Lung (tissue), 12 donors: ENCODE results near the gene HOATZ. TPM values are rescaled to one million over a fixed set of nuclear protein-coding genes. Genes with fewer than 3 reads are reported as not detected.

Source experiments
- ATAC-seq: fragments of 200-7000 bp; cut with Tn5 transposase; one replicate; pipeline ENCODE4 v1.9.1; 2020; ENCODE audit warnings: moderate number of reproducible peaks; ENCODE audit not compliant: insufficient read depth, low FRiP score
- DNase-seq, 3 donors: peaks; one replicate each; pipeline ENCODE4 v3.0.0-alpha.2; 2013 to 2017
- H3K27ac ChIP-seq, 2 donors: one replicate each; pipeline ENCODE4 v1.5.1; 2013; ENCODE audit warnings: mild to moderate bottlenecking in 2 of 2, moderate library complexity in 2 of 2, control low read depth in 1 of 2, inconsistent platforms in 1 of 2, low read depth in 1 of 2, low read length in 1 of 2
- H3K27me3 ChIP-seq, 3 donors: one replicate each; pipeline ENCODE4 v1.5.1; 2013; ENCODE audit warnings: low read length in 2 of 3; ENCODE audit not compliant: control insufficient read depth in 3 of 3, insufficient read depth in 3 of 3
- H3K36me3 ChIP-seq, 4 donors: one replicate each; pipeline ENCODE4 v1.5.1; 2013; ENCODE audit warnings: low read length in 4 of 4, mild to moderate bottlenecking in 1 of 4, moderate library complexity in 1 of 4; ENCODE audit not compliant: control insufficient read depth in 4 of 4, insufficient read depth in 4 of 4
- H3K4me1 ChIP-seq, 5 donors: one replicate each; pipeline ENCODE4 v1.5.1; 2013; ENCODE audit warnings: low read length in 5 of 5, mild to moderate bottlenecking in 2 of 5, moderate library complexity in 1 of 5; ENCODE audit not compliant: control insufficient read depth in 5 of 5, insufficient read depth in 5 of 5
- H3K4me3 ChIP-seq: one replicate; pipeline ENCODE4 v1.5.1; 2013; ENCODE audit warnings: mild to moderate bottlenecking, control low read depth, moderate library complexity
- H3K9ac ChIP-seq, 2 donors: one replicate each; pipeline ENCODE4 v1.5.1; 2013; ENCODE audit warnings: low read length in 2 of 2, control low read depth in 1 of 2; ENCODE audit not compliant: insufficient read depth in 1 of 2
- H3K9me3 ChIP-seq, 4 donors: one replicate each; pipeline ENCODE4 v1.5.1; 2013; ENCODE audit warnings: low read length in 3 of 4, mild to moderate bottlenecking in 1 of 4, moderate library complexity in 1 of 4; ENCODE audit not compliant: control insufficient read depth in 4 of 4, insufficient read depth in 3 of 4
- WGBS, 2 donors: extraction: QIAGEN DNeasy Blood & Tissue Kit; methylation state at CpG; one replicate each; pipeline ENCODE4 v1.1.7; 2013; 5-methylcytosine and 5-hydroxymethylcytosine counted together
- polyA plus RNA-seq, 2 donors: library from polyadenylated mRNA; stranded (reverse); fragments of 200-250 nt; gene quantifications; one replicate each; pipeline ENCODE4 v1.2.1, GENCODE V29; 2013
- total RNA-seq, 2 donors: library from RNA; depleted of rRNA in 1 of 2; stranded (reverse); fragments of >200 nt in 1 of 2; gene quantifications; one replicate each; pipeline ENCODE4 v1.2.1, GENCODE V29; 2014 to 2021
- TF ChIP-seq, protein P1 (sequence below): IDR thresholded peaks from 2 replicates; pipeline ENCODE4 v1.5.1; 2012; ENCODE audit warnings: mild to moderate bottlenecking; ENCODE audit errors: control extremely low read depth, extremely low read depth
- donor health status: control.
- donor health status: control.
- donor health status: Bipolar disorder and iron deficiency.
- donor health status: healthy.
- donor health status: DM: yes; HTN: yes; CAD: no.

HOATZ gene
- total and polyA plus RNA-seq, 4 donors: 23.6 to 42.9 (median 29.0) TPM

DNA sequence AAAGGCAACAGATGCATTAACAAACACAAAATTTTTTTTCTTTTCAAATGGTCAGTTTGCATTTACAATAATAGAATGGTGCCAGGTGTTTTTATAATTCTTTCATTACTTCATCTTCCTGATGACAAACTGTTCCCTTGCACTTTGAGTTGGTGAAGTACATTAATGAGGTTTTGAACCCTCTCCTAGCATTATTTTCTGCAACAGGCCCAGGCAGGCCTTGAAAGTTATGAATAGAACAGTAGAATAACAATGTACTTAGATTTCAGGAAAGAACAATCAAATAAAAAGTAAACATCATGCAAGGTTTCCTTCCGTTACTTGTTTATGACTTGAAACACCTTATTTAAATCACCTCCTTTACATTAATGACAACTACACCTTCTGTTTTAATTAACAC, 12.0 kb upstream of the HOATZ start:
- no peaks in the 10 kb centered on the region for H3K36me3 ChIP-seq
- 72 to 76% methylated on average over 1 of the region's 1 CpG for WGBS, 2 donors

DNA sequence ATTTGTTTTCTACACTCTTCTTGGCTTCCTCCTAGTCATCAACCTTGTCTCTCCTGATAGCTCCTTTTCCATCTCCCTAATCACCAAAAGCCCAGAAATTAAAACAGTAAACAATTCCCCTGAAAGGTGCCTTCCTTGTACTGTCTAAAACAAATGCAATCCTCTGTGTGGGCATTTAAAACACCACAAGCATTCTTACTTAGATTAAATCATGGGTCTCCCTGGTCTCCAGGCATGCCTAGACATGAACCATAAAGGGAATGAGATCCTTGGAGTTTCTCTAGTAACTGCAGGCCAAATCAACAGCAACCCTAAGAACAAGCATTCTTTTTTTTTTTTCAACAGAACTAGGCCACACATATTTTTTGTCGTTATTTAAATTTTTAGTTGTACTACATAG, 4.3 kb upstream of the HOATZ start:
- no peak overlapping the region for H3K4me3 ChIP-seq
- ATAC-seq: no peak
- DNase-seq: no peak
- WGBS, 2 donors: 91% methylated on average over 1 of the region's 1 CpG
- H3K9ac ChIP-seq: no peak overlapping the region
- peaks cover 0 to 11% (median 0%) of the 10 kb centered on the region in 5 donors for H3K4me1 ChIP-seq
- peaks cover 0 to 41% (median 31%) of the 10 kb centered on the region in 3 donors for H3K27me3 ChIP-seq
- H3K9me3 ChIP-seq: no peaks in the 10 kb centered on the region
- H3K36me3 ChIP-seq: no peaks in the 10 kb centered on the region
- no peak overlapping the region for H3K27ac ChIP-seq
- TF ChIP-seq, protein P1, sequence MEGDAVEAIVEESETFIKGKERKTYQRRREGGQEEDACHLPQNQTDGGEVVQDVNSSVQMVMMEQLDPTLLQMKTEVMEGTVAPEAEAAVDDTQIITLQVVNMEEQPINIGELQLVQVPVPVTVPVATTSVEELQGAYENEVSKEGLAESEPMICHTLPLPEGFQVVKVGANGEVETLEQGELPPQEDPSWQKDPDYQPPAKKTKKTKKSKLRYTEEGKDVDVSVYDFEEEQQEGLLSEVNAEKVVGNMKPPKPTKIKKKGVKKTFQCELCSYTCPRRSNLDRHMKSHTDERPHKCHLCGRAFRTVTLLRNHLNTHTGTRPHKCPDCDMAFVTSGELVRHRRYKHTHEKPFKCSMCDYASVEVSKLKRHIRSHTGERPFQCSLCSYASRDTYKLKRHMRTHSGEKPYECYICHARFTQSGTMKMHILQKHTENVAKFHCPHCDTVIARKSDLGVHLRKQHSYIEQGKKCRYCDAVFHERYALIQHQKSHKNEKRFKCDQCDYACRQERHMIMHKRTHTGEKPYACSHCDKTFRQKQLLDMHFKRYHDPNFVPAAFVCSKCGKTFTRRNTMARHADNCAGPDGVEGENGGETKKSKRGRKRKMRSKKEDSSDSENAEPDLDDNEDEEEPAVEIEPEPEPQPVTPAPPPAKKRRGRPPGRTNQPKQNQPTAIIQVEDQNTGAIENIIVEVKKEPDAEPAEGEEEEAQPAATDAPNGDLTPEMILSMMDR: no peak

More for the DNA sequence above, 12.0 kb upstream of the HOATZ start:
- TF ChIP-seq, protein P1: no peak
- Histone ChIP-seq H3K4me3 (no peak overlapping the region), H3K27me3 (peaks cover 0 to 2% (median 0%) of the 10 kb centered on the region in 3 donors), H3K9me3 (no peaks in the 10 kb centered on the region), H3K27ac (no peak overlapping the region), H3K4me1 (no peaks in the 10 kb centered on the region), H3K9ac (no peak overlapping the region)
- ATAC-seq (no peak), DNase-seq (no peak)

DNA sequence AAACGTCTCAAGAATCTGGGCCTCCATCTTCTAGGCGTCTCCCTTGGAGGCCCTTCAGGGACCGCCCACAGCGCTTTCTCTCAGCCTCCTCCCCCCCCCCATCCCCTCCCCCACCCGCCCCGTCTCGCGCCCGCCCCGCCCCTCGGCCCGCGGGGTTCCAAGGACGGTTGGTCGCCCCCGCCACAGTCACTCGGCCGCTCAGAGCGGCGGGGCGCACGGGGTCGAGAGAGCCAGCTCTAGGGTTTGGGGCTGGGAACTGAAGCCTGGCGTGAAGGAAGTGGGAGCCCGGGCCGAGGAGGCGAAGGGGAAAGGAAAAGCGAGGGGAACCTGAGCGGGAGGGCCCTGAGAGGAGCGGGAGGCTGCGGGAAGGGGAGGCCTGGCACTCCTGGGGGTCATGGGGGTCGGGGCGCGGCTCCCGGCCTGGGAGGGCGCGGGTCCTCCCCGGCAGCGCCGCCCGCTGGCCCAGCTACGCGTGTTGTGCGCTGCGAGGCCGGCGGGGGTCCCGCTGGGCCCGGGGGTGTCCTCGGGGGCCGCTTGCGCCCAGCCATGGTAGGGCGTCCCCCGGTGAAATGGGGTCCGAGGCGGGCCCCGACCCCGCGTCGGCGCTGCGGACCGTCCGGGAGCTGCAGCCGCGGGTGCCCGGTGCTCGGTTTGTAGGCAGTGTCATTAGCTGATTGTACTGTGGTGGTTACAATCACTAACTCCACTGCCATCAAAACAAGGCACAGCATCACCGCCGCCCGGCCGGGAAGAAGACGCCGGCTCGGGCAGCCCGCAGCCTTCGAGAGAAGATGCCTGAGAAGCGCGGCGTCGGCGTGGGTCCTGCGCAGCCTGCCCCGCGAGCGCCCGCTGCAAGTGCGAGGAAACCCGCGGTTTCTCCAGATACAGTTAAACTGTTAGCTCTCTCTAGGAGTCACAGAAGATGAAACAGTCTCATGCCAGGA, 2.0 kb upstream of the HOATZ start, which contains the start of gene BTG4:
BTG4 (minus strand) TSS at position 91 of the 944 bp plus-strand sequence. CDS start 13,610 bp downstream, outside the sequence.
- no peak within 1 kb of the TSS for H3K9ac ChIP-seq
- H3K36me3 ChIP-seq: no peaks in the 10 kb centered on the region
- H3K4me3 ChIP-seq: peak within 1 kb of the TSS; percentile 41
- TF ChIP-seq, protein P1: no peak
- DNase-seq (peak; percentile 20 to 51 (median 40)), ATAC-seq (no peak)
- H3K27me3 ChIP-seq: peaks cover 0 to 41% (median 34%) of the 10 kb centered on the region in 3 donors
- no peak within 1 kb of the TSS for H3K27ac ChIP-seq
- no peaks in the 10 kb centered on the region for H3K9me3 ChIP-seq
- peaks cover 0 to 11% (median 0%) of the 10 kb centered on the region in 5 donors for H3K4me1 ChIP-seq
- 5% methylated on average over 78 to 90 of the region's 90 CpGs for WGBS, 2 donors
